HG03066 (cell line): ENCODE data around the gene PRAC2.

ENCODE experiments used
- ATAC-seq: cut with Tn5 transposase; IDR thresholded peaks from one replicate; pipeline ENCODE4 v1.9.1; 2021; ENCODE audit warnings: low read depth; ENCODE audit not compliant: unreplicated experiment

PRAC2 gene

DNA sequence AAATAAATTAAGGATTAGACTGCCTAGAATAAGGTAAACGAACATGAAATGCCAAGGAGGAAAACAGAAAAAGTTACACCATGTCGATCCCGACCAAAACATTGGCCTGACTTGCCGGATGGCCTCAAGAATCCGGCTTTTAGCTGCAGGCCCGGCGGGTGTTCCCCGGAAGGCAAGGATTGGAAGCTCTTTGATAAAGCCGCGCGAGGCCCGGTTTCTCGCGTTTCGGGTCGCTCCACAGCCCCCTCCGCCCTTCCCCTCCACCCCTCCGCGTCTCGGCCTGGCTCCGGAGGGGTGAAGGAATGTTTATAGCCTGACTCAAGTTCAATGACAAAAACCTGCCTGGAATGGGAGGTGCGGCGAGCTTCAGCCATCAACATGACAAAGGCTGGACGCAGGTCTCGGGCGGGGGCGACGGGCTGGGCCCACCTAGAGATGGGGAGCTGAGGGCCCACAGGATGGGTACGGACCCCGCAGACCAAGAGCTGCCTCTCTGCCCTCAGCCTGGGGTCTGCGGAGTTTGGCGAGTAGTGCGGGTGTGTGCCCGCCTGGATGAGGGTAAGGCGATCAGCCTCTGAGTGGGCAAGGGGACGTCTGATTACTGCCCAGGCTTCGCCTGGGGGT, 3.2 kb upstream of the PRAC2 start:
- ATAC-seq: no peak

DNA sequence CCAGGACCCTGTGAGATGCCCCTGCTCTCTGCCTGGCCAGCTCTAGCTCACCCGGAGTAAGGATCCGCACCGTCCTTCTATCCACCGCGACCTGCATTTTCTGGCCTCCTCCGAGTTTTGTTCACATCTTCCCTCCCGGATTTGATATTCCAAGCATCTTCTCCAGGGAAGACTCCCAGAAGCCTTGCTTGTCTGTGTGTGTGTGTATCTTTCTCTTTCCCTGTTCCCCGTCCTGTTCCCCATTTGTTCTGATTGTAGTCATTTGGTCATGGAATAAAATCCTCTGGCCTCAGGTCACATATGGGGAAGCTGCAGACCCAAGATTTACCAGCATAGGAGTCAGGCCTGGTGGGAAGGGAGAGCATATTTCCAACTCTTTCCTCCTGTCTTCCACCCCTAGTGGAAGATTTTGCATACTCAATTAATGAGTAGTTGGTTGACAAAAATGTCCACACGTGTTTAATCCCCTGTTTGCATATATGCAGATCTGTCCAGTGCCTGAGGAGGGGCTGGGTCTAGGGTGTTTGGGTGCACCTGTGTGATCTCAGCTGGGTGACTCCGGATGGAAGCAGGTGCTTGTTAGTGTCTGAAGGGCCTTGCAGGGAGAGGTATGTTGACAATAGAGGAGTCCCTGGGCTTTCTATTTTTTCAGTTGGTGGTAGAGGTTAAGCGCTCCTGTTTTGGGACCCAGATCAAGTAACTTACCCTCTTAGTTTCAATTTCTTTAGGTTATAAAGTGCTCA, 2.5 kb upstream of the PRAC2 start:
- ATAC-seq: no peak

DNA sequence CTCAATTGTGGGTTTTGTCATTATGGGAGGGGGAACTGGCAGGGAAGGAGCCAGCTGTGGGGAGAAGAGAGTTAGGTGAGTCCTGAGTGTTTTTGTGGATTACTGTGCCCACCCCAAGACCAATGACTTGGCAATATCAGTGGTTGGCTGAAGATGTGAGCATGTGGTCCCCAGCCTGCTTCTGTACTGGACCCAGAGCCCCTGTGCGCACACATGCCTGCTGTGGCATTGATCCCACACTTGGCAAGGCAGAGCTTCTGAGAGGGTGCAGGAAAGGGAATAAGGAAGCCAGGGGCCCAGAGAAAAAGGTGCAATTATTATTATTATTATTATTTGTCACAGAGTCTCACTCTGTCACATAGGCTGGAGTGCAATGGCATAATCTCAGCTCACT, 2.0 kb upstream of the PRAC2 start:
- no peak for ATAC-seq

DNA sequence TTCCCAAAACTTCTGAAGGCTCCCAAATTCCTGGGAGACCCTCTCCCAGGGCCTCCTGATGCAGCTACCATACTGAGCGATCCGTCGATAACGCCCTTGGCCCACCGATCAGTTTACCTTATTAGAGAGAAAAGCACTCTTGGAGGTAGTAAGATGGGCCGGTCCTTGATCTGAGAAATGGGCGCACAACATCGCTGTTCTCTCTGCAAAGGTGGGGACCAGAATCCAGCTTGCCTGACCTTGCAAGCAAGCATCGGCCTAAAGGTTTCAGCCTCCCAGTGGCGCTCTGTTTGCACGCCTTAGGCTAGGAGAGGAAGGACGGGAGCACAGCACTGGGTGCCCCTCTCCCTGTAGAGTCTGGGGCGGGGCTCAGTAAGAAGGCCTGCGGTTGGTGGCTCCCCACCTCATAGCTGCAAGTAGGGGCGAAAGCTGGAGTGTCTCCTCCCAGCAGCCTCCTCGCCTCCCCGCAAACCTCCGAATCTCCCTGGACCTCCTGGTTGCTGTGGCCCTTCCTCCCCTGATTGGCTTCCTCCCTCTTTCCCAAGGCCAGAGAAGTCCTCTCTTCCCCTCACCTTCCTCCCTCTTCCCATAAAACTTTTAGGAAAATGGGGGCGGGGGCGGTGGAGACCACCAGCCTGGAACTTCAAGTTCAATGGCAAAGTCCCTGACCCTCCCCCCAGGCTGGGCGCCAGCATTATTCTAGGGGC, 631 bp upstream of the PRAC2 start, which contains the start of gene PRAC1:
TSS of gene PRAC1 (minus strand) at position 318 of the 707 bp plus-strand sequence. CDS start at position 192, 126 bp downstream.
- ATAC-seq: no peak

DNA sequence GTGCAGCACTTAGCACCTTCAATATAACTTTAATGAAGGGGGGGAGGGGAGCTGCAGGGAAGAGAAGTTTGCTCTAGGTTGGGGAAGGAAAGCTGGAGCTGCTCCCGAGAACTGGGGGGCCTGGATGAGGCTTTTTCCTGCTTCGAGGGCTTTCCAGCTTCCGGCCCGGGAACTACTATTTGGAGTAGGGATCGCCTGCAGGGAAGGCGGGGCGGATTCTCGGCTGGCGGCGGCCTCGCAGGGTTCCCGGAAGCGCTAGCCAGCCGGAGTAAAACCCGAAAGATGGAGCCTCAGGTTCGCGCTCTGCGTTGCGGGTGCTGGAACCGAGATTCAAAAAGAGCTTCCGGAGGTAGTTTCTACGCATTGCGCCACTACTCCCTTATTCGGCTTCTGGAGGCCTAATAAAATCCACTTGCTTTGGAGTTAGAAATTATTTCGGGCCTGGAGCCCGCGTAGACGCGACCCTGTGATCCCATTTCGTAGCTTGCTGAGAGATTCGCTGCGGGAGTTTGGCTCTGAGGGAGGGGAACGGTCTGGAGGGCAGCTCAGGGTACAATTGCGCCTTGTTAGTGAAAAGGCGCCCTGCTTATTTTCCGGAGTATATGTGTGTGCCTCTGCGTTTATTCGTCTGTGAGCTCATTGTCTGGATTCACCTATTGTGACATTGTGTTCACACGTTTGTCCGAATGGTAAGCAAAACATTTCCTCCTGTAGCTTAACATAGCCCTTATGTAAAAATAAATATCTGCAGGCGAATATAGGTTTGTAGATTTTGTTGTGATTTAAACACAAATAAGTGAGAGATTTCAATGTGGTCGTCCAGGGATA, 652 bp downstream of the PRAC2 start:
- ATAC-seq: no peak

DNA sequence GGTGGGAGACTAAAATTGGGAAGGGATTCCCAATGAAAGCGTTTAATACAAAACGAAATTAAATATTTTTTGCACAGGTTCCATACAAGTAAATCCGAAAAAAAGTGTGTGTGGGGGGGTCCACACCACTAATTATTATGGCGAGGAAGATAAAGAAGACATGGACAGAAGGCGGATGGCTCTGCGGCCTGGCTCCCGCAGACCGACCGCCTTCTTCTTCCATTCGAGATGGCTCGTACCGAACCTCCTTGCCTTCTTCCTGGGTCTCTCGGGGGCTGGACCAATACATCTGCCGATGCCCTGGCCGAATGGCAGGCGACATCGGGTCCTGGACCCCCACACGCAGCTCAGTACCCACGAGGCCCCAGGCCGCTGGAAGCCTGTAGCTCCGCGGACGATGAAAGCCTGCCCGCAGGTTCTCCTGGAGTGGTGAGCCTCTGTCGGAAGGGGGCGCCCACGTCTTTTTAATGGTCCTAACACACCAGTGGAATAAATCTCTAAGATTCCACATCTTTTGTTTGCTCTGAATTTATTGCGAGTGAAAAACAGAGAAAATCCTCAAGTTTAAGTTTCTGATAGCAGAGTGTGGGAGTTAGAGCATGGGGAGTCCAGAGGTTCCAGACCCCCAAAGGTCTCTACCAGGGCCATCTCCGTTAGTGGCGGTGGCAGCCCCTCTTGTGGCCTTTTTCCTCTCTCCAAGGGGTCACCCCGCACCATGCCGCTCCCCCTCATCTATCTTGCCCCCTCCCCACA, 1.4 kb downstream of the PRAC2 start:
- ATAC-seq: no peak

DNA sequence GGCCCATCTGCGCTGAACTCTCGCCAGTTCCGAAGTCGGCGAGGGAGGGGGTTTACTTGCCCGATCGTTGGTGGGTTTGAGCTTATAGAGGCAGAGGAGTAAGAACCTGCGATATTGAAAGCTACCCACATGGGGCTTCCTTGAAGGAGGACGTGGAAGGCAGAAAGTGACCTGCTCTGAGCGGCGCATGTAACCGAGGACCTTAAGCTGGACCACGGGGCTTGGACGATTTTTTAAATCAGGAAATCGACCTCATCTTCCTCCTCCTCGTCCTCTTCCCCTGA, 2.0 kb downstream of the PRAC2 start:
- ATAC-seq: no peak

DNA sequence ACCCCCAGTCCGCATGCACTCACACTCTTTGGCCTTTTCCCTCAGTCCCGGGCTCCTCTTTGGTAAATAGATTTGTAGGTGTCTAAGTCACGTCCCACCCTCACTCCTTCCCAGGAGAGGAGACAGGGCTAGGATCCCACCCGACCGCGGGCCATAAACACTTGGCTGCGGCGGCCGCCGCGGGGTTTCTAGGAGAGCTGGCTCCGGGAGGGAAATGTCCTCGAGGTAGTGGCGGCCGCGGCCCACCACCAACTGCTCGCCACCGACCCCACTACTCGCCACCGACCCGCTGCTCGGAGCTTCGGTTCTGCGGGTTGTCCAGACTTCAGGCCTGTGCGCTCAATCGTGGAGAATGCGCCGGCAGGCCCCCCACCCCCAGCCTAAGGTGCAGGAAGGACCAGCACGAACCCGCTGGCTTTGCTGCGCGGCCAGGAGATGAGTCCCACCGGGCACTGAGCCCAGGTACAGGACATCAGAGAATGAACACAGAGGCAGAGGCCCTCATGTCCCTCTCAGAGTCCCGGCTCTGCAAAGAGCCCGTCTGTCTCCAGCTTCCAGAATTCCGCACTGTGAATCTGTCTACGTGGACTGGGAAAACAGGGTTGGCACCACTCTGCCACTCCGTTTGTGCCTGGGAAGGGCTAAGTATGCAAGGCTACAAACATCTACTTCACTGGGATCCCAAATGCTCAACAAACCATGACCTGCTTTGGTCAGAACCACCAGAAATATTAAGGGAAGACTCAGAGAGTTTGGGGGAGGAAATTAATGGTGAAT, 2.5 kb downstream of the PRAC2 start:
- ATAC-seq: no peak

DNA sequence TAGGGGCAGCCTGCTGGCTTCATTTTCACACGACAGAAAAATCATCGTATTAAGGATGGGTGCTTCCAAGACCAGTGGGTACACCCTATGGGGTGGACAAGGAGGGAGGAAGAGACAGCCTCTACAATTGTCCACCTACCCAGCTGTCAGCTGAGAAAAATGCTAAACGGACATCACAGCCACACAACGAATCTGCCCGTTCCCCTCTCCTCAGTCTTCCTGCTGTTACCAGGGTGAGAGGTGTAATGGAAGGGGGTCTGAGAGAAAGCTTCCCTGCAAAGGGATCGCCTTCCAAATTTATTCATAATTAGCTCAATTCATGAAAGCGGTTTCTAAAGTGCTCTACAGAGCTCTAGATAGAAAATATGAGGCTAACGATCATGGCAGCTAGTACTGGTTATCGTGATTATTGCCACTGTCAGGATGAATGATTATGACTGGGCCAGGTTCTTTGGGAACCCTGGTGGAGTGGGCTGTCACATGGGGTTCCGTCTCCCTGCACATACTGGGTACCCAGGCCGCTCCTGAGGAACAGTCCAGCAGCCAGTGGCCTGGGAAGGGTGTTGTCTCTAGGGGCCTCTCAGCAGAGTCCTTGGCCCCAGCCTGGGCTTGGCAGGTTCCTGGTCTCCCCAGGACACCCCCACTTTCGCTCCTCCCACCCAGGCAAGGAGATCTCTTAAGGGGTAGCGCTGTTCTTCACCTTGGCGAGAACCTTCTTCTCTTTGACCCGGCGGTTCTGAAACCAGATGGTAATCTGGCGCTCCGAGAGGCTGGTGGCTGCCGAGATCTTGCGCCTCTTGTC, 3.3 kb downstream of the PRAC2 start:
- ATAC-seq: no peak

DNA sequence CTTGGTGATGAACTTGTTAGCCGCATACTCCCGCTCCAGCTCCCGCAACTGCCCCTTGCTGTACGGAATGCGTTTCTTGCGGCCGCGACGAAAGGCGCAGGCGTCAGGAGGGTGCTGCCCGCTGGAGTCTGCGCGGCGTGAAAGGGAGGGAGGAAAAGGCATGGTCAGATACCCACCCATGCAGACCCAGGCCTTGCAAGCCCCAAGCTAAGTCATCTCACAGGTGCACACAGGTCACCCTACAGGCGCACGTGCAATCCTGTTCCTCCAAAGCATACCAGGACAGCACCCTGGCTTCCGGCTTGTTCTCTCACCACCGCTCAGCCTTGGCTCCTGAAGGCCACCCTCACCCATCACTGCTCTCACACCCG, 3.9 kb downstream of the PRAC2 start:
- ATAC-seq: no peak

DNA sequence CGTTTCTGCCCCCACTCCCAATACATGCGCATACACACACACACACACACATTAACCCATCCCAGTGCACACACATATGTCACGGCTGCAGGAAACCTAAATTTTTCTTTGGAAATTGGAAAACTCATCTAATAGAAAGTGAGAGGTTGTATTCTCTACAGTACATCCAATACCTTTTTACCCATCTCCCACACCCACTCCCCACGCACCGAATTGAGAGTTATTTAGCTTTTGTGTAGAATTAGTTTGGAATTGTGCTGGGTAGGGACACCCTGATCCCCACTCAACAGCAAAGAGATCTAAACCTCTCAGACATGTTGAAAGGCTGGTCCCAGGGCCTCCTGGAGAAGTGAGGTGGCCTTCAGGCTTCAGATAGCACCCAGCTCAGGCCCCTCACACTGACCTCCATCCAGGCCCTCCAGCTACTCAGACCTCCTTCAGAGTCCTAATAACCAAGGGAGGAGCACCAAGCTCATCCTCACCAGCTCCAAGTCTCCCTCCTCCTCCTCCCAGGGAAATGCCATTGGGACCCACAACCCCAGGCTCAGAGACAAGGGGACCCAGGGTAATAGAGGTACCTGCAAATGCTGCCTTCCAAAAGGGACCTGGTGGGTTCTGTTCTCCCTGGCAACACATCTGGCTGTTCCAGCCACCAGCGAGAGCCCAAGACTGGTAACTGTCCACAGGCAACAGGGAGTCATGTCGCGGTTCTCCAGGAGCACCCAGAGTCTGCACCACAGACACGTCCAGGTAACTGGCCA, 4.6 kb downstream of the PRAC2 start:
- no peak for ATAC-seq

DNA sequence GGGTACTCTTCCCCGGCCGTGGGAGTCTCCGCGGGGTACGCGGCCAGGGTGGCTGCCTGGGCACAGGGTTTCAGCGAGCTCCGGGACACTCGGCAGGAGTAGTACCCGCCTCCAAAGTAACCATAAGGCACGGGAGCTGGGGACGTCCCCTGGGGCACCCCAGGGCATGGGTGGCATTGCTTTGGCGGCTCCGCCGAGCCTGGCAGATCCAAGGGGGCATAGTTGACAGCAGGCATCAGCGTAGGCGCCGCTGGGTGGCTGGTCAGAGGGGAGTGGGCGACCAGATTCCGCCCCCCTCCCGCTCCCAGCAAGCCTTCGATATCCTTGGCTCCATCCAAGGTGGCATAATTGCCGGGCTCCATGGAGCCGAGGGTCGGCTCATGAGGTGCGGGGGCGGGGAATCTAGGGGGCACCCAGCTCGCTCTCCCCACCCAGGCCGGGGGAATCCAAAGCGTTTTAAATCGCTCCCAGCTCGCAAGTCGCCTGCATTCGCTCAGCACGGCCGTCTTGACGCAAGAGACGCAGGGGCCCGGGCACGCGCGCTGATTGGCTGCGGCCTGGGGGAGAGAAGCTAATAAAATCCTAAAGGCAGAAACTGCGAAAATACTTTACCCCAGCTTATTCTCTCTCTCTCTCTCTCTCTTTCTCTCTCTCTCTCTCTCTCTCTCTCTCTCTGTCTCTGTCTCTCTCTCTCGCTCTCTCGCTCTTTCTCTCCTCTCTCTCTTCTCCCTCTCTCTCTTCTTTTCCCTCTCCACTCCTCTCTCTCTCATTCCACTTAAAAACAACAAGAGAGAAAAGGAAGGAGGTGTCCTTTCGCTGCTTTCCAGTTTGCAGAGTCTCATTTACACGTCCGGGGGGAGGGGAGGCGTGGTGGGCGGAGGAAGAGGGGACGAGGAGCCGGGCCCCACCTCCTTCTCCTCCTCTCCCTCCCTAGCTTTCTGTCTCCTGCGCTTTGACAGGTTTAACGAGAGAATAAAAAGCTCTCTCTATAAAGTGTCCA, 5.5 kb downstream of the PRAC2 start, which contains the start of gene HOXB13:
TSS of gene HOXB13 (minus strand) at position 519 of the 1,000 bp plus-strand sequence. CDS start at position 362, 157 bp downstream.
- no peak for ATAC-seq

DNA sequence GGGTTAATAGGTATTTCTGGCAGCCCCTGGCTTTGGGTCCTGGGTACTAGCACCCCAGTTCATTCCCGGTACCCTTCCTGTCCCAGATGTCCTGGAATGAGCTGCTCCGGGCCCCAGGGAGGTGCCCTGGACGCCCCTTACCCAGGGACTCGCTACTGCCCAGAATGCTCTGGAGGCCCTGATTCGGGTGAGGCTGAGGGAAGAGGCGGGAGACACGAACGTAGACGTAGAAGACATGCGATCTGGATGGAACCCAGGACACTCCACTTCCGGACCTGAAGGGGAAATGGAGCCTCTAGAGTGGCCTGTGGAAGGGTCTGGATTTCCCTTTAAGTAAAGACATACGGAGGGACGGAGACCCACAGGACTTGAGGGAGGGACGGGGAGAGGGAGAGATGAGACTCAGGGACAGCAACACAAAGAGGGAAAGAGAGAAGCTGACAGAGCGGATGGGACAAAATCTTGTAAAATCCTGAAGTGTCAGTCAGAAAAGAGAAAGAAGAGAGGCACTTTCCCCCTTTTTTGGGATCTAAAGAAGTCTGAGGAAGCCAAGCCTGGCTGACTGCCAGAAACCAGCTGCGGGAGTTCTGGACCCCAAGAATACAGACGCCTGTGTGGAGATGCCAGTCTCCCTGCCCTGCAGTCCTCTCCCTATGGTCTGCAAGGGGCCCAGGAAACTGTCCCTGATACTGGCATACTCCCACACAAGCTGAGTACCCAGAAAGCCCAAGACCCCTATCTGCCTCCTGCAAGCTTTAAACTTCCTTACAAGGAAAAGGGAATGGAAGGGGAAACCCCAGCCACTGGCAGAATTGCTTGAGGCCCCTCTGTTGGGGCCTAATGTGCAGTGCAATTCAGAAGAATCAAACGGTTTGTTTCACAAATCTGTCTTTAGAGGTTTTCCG, 6.6 kb downstream of the PRAC2 start:
- no peak for ATAC-seq

DNA sequence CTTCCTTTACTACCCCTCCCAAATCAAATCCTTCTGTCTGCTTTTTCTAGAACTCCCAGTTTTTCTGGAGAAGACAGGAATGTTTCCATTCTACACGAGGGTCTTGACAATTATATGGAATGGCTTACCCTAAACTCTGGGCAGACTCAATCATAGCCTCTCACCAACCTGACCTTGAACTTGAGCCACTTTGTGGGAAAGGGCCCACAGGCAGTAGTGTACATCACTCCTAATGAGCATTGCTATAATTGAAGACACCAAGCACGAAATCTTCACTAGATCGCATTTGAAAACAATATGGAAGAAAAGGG, 7.2 kb downstream of the PRAC2 start:
- ATAC-seq: no peak

DNA sequence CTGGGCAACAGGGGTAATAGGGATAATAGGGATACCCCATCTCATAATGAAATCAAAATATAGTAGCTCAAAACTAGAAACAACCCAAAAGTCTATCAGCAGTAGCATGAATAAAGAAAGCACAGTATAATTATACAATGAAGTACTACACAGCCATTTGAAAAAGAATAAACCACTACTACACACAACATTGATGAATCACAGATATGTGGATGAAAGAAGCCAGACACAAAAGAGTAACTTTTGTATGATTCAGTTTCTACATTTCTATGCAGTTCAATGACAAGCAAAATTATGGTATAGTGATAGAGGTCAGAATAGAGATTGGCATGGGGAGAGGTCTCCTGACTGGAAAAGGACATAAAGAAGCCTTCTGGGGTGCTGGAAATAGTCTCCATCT, 8.4 kb downstream of the PRAC2 start:
- no peak for ATAC-seq
